H1 (cell line): ENCODE data around the gene GBX1. TPM values are rescaled to one million over a fixed set of nuclear protein-coding genes. Genes with fewer than 3 reads are reported as not detected.

Source experiments
- CTCF ChIA-PET: fragments of 300-600 bp; sonication (Branson Sonifier 250); formaldehyde crosslinking; loops from one replicate; lab custom pipeline; 2021; ENCODE audit not compliant: partially characterized antibody; lab: Charles Lee
- POLR2A ChIA-PET: fragments of 300-600 bp; sonication (Branson Sonifier 250); formaldehyde crosslinking; loops from one replicate; lab custom pipeline; 2021; ENCODE audit warnings: inconsistent platforms; ENCODE audit not compliant: partially characterized antibody; lab: Charles Lee
- DNase-seq, 2 experiments: peaks; one replicate each; pipeline versions ENCODE4 v3.0.0 to v3.0.0-alpha.2; 2010 to 2022; ENCODE audit warnings: low spot score in 2 of 2, low read depth in 1 of 2, mixed read lengths in 1 of 2
- FAIRE-seq: peaks from 2 replicates; lab custom pipeline; 2011; peaks lifted over from hg19 to GRCh38; lab: Jason Lieb, UNC
- H2AFZ ChIP-seq: 2 replicates; pipeline ENCODE4 v1.8.1; 2012; ENCODE audit warnings: low read length, inconsistent platforms
- H2AK5ac ChIP-seq: 2 replicates; pipeline ENCODE4 v1.6.1; 2013; ENCODE audit warnings: low read depth, low read length
- H2BK120ac ChIP-seq: replicated peaks from 2 replicates; pipeline ENCODE3; 2013; ENCODE audit warnings: low read depth, low read length, inconsistent platforms
- H2BK12ac ChIP-seq: 2 replicates; pipeline ENCODE4 v1.6.1; 2013; ENCODE audit warnings: low read depth, low read length
- H2BK15ac ChIP-seq: 2 replicates; pipeline ENCODE4 v1.6.1; 2013; ENCODE audit warnings: low read length
- H2BK20ac ChIP-seq: 2 replicates; pipeline ENCODE4 v1.6.1; 2013; ENCODE audit warnings: low read length
- H2BK5ac ChIP-seq: 2 replicates; pipeline ENCODE4 v1.6.1; 2013; ENCODE audit warnings: low read depth, low read length
- H3K14ac ChIP-seq: 2 replicates; pipeline ENCODE4 v1.6.1; 2013; ENCODE audit warnings: inconsistent platforms; ENCODE audit not compliant: insufficient read length
- H3K18ac ChIP-seq: 2 replicates; pipeline ENCODE4 v1.6.1; 2013; ENCODE audit warnings: low read length; ENCODE audit errors: extremely low read depth
- H3K23ac ChIP-seq: 2 replicates; pipeline ENCODE4 v1.6.1; 2013; ENCODE audit warnings: inconsistent platforms; ENCODE audit not compliant: insufficient read length
- H3K23me2 ChIP-seq: 2 replicates; pipeline ENCODE4 v1.6.1; 2013; ENCODE audit warnings: low read depth, low read length
- H3K27ac ChIP-seq: 2 replicates; pipeline ENCODE4 v1.6.1; 2011; ENCODE audit warnings: low read depth, low read length, inconsistent platforms
- H3K27me3 ChIP-seq, 4 experiments: replicated peaks in 1 of 4; 1 replicate in 1 of 4; 2 replicates in 3 of 4; pipeline versions ENCODE4 v1.6.1 to v1.8.1; 2011 to 2013; ENCODE audit warnings: low read length in 3 of 4, mild to moderate bottlenecking in 3 of 4, inconsistent platforms in 2 of 4, mixed read lengths in 2 of 4, moderate library complexity in 1 of 4; ENCODE audit not compliant: control insufficient read depth in 3 of 4, insufficient read depth in 3 of 4; ENCODE audit errors: extremely low read depth in 1 of 4
- H3K36me3 ChIP-seq, 4 experiments: 2 replicates each; pipeline versions ENCODE4 v1.6.1 to v1.8.1; 2011 to 2013; ENCODE audit warnings: mild to moderate bottlenecking in 4 of 4, low read length in 3 of 4, moderate library complexity in 2 of 4, control low read depth in 1 of 4, inconsistent platforms in 1 of 4; ENCODE audit not compliant: insufficient read depth in 4 of 4, control insufficient read depth in 2 of 4
- H3K4ac ChIP-seq: replicated peaks from 2 replicates; pipeline ENCODE3; 2013; ENCODE audit warnings: low read length, low read depth, mixed read lengths, inconsistent platforms; ENCODE audit not compliant: insufficient read length
- H3K4me1 ChIP-seq, 4 experiments: replicated peaks in 1 of 4; 1 replicate in 1 of 4; 2 replicates in 3 of 4; pipeline versions ENCODE4 v1.6.1 to v1.8.1; 2011 to 2013; ENCODE audit warnings: low read length in 3 of 4, inconsistent platforms in 2 of 4, mixed read lengths in 1 of 4; ENCODE audit not compliant: insufficient read depth in 4 of 4, control insufficient read depth in 3 of 4
- H3K4me2 ChIP-seq, 2 experiments: 2 replicates each; pipeline versions ENCODE4 v1.6.1 to v1.8.1; 2011 to 2013; ENCODE audit warnings: low read depth in 2 of 2, low read length in 2 of 2, control low read depth in 1 of 2, inconsistent platforms in 1 of 2, mild to moderate bottlenecking in 1 of 2; ENCODE audit not compliant: insufficient read depth in 1 of 2
- H3K4me3 ChIP-seq, 4 experiments: fragments of 200-600, 300-600 bp in 1 of 4; sonication (generic), shearing (Covaris generic), sonication (Bioruptor Twin) in 1 of 4; 2 replicates each; pipeline versions ENCODE4 v1.5.1 to v1.8.1; 2011 to 2016; ENCODE audit warnings: low read length in 4 of 4, low read depth in 3 of 4, control low read depth in 2 of 4, inconsistent platforms in 2 of 4, mild to moderate bottlenecking in 2 of 4, mixed read lengths in 1 of 4, moderate library complexity in 1 of 4; ENCODE audit not compliant: insufficient read depth in 2 of 4; ENCODE audit errors: extremely low read depth in 1 of 4
- H3K56ac ChIP-seq: replicated peaks from 2 replicates; pipeline ENCODE3; 2013; ENCODE audit warnings: low read depth, mild to moderate bottlenecking, mixed read lengths, low read length, inconsistent platforms; ENCODE audit not compliant: insufficient read length
- H3K79me1 ChIP-seq: 2 replicates; pipeline ENCODE4 v1.6.1; 2013; ENCODE audit warnings: low read depth, low read length, control low read depth
- H3K79me2 ChIP-seq, 2 experiments: 2 replicates each; pipeline versions ENCODE4 v1.6.1 to v1.8.1; 2012 to 2013; ENCODE audit warnings: low read length in 2 of 2, mild to moderate bottlenecking in 2 of 2, inconsistent platforms in 1 of 2; ENCODE audit not compliant: insufficient read depth in 2 of 2, control insufficient read depth in 1 of 2
- H3K9ac ChIP-seq, 4 experiments: replicated peaks in 1 of 4; 1 replicate in 1 of 4; 2 replicates in 3 of 4; pipeline versions ENCODE4 v1.6.1 to v1.8.1; 2011 to 2013; ENCODE audit warnings: low read depth in 3 of 4, low read length in 3 of 4, control low read depth in 2 of 4, mild to moderate bottlenecking in 2 of 4, moderate library complexity in 2 of 4, inconsistent platforms in 1 of 4; ENCODE audit errors: extremely low read depth in 1 of 4
- H3K9me3 ChIP-seq, 2 experiments: 2 replicates each; pipeline versions ENCODE4 v1.6.1 to v1.8.1; 2012 to 2013; ENCODE audit warnings: mild to moderate bottlenecking in 2 of 2, moderate library complexity in 2 of 2, control low read depth in 1 of 2, inconsistent platforms in 1 of 2, low read depth in 1 of 2, low read length in 1 of 2, mixed read lengths in 1 of 2; ENCODE audit not compliant: insufficient read depth in 2 of 2
- H4K20me1 ChIP-seq, 2 experiments: replicated peaks in 1 of 2; 2 replicates each; pipeline versions ENCODE3 to v1.8.1; 2011 to 2013; ENCODE audit warnings: inconsistent platforms in 2 of 2, low read length in 2 of 2, mild to moderate bottlenecking in 1 of 2; ENCODE audit not compliant: insufficient read depth in 2 of 2, control insufficient read depth in 1 of 2
- H4K5ac ChIP-seq: 2 replicates; pipeline ENCODE4 v1.6.1; 2013; ENCODE audit warnings: low read length, low read depth, mixed read lengths, inconsistent platforms; ENCODE audit not compliant: insufficient read length
- H4K8ac ChIP-seq: 2 replicates; pipeline ENCODE4 v1.8.0; 2013; ENCODE audit warnings: mild to moderate bottlenecking, moderate library complexity, low read length, inconsistent platforms; ENCODE audit not compliant: insufficient read depth; ENCODE audit errors: extremely low read depth
- H4K91ac ChIP-seq: replicated peaks from 2 replicates; pipeline ENCODE3; 2013; ENCODE audit warnings: low read length, mixed read lengths, inconsistent platforms; ENCODE audit not compliant: insufficient read length
- BACH1 ChIP-seq: IDR thresholded peaks from 2 replicates; pipeline ENCODE4 v1.6.1; 2012; ENCODE audit warnings: low read length, improper control_type of control experiment
- CBX5 ChIP-seq: fragments of 300-800, 300-1000 bp; sonication (generic); IDR thresholded peaks from 2 replicates; pipeline ENCODE4 v1.7.1; 2016; ENCODE audit warnings: antibody characterized with exemption, low read length, low read depth
- CREB1 ChIP-seq: IDR thresholded peaks from 2 replicates; pipeline ENCODE4 v1.6.1; 2012; ENCODE audit warnings: inconsistent platforms
- JUND ChIP-seq: IDR thresholded peaks from 2 replicates; pipeline ENCODE4 v1.6.1; 2011; ENCODE audit warnings: mild to moderate bottlenecking, improper control_type of control experiment, low read length
- KDM4A ChIP-seq: IDR thresholded peaks from one replicate; pipeline ENCODE4 v1.7.1; 2012; ENCODE audit warnings: low read depth, mild to moderate bottlenecking, moderate library complexity, low read length, inconsistent platforms; ENCODE audit not compliant: severe bottlenecking
- MAX ChIP-seq: IDR thresholded peaks from 2 replicates; pipeline ENCODE4 v1.6.1; 2012; ENCODE audit warnings: inconsistent platforms
- PHF8 ChIP-seq: fragments of 200-600 bp; sonication (generic); conservative IDR thresholded peaks from 2 replicates; pipeline ENCODE4 v1.7.1; 2012; ENCODE audit warnings: low read depth, mild to moderate bottlenecking, inconsistent platforms, low read length, moderate library complexity
- POLR2AphosphoS5 ChIP-seq: IDR thresholded peaks from 2 replicates; pipeline ENCODE4 v1.6.1; 2011; ENCODE audit warnings: low read depth, low read length
- SP4 ChIP-seq: IDR thresholded peaks from 2 replicates; pipeline ENCODE4 v1.6.1; 2012; ENCODE audit warnings: low read length, inconsistent platforms
- TBP ChIP-seq: IDR thresholded peaks from 2 replicates; pipeline ENCODE4 v1.6.1; 2011; ENCODE audit warnings: low read depth, low read length, improper control_type of control experiment
- USF2 ChIP-seq: IDR thresholded peaks from 2 replicates; pipeline ENCODE4 v1.6.1; 2011; ENCODE audit warnings: low read length, improper control_type of control experiment
- YY1 ChIP-seq: IDR thresholded peaks from 2 replicates; pipeline ENCODE4 v1.6.1; 2011; ENCODE audit warnings: low read depth, mild to moderate bottlenecking, low read length
- whole genome bisulfite sequencing, 2 experiments: shearing (Covaris generic) in 1 of 2; methylation state at CpG; one replicate each; pipeline versions ENCODE4 v1.1.6 to v1.1.7; 2013 to 2015; ENCODE audit warnings: low lambda C conversion rate in 2 of 2, mixed read lengths in 2 of 2, inconsistent platforms in 1 of 2, low coverage in 1 of 2, missing lambda C conversion rate in 1 of 2; ENCODE audit not compliant: insufficient replicate concordance in 2 of 2, insufficient coverage in 1 of 2, insufficient read length in 1 of 2; ENCODE audit errors: extremely low coverage in 1 of 2, missing lambda C conversion rate in 1 of 2; 5-methylcytosine and 5-hydroxymethylcytosine counted together
- polyA plus RNA-seq, 7 experiments: library from polyadenylated mRNA; depleted of rRNA in 3 of 7; stranded (reverse) in 5 of 7; unstranded in 2 of 7; fragments of >200 nt in 5 of 7; fragments of 200-250 nt in 2 of 7; gene quantifications; 1 replicate in 5 of 7; 2 replicates in 1 of 7; 4 replicates in 1 of 7; pipeline versions ENCODE4 v1.2.1 to v1.2.3, GENCODE V29; 2011 to 2013; ENCODE audit warnings: missing spikeins in 2 of 7, mixed read lengths in 2 of 7
- total RNA-seq: library from RNA; stranded (reverse); fragmentation: NEBNext Ultra II Directional; extraction: Animal tissue kit (Norgen Biotek cat#: 25700); gene quantifications from 2 replicates; pipeline ENCODE4 v1.2.1, GENCODE V29; 2021
- TF ChIP-seq, protein P1 (sequence below): IDR thresholded peaks from 2 replicates; pipeline ENCODE4 v1.6.1; 2012; ENCODE audit warnings: inconsistent platforms

The GBX1 gene
- total and polyA plus RNA-seq, 2 of the 8 experiments (the other 6 are each of a cell fraction or from before 2014, with no cell fraction given), result not detected

DNA sequence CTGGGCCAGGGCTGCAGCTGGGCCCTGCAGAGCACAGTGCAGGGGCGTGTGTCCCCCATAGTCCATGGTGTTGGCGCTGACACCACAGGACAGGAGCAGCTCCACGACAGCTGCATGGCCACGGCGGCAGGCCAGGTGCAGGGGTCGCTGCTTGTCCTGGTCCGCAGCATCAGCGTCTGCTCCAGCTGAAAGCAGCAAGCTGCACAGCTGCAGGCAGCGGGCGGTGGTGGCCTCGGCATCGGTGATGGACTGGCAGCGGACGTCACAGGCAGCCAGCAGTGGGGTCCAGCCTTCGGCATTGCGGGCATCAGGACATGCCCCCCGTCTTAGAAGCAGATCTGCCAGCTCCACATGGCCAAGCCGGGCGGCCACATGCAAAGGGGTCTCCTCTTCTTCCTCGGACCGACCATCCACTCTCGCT lies 13.5 kb upstream of the GBX1 start:
- Histone ChIP-seq H3K18ac (no peak overlapping the region), H3K27ac (no peak overlapping the region), H3K9me3 (no peaks in the 10 kb centered on the region), H2BK5ac (no peak overlapping the region; the same call in 1 of the 2 replicates), H3K27me3 (peaks cover 0 to 3% (median 0%) of the 10 kb centered on the region in 4 experiments; a peak in 1 of 7 replicates), H3K14ac (no peak overlapping the region), H3K4me1 (no peaks in the 10 kb centered on the region), H4K8ac (no peak overlapping the region), H3K56ac (no peak overlapping the region), H3K23ac (no peak overlapping the region), H2AK5ac (no peak overlapping the region), H2BK20ac (no peak overlapping the region), H2BK120ac (no peak overlapping the region), H4K5ac (no peak overlapping the region), H2BK12ac (no peak overlapping the region), H4K91ac (no peak overlapping the region), H3K79me2 (no peaks in the 10 kb centered on the region), H3K23me2 (no peaks in the 10 kb centered on the region), H4K20me1 (peaks cover 0 to 1% of the 10 kb centered on the region in 2 experiments), H3K79me1 (no peaks in the 10 kb centered on the region), H2BK15ac (no peak overlapping the region), H3K36me3 (no peaks in the 10 kb centered on the region), H3K9ac (no peak overlapping the region), H3K4me2 (no peak overlapping the region), H3K4ac (no peak overlapping the region), H2AFZ (no peak overlapping the region), H3K4me3 (no peak overlapping the region)
- DNase-seq (no peak), FAIRE-seq (no peak)
- POLR2A ChIA-PET, result interaction anchor here (1.1 kb wide), 1 partner anchor 14 kb away, joined by 3 read pairs; no protein-coding TSS in a partner anchor
- WGBS, 2 experiments, result 94% methylated on average over 17 of the region's 22 CpGs; no CpG with 5 or more reads in 1 of the 2 experiments
- CTCF ChIA-PET, result interaction anchor here (0.9 to 3.0 kb wide), 6 partner anchors 9 to 123 kb away, joined by 4 to 17 read pairs (median 4); no protein-coding TSS in a partner anchor
- TF ChIP-seq MAX (no peak), CBX5 (no peak), PHF8 (no peak), TBP (no peak), POLR2AphosphoS5 (no peak), YY1 (no peak), SP4 (no peak), CREB1 (no peak), JUND (no peak), USF2 (no peak), BACH1 (no peak), KDM4A (no peak)
- TF ChIP-seq, protein P1, sequence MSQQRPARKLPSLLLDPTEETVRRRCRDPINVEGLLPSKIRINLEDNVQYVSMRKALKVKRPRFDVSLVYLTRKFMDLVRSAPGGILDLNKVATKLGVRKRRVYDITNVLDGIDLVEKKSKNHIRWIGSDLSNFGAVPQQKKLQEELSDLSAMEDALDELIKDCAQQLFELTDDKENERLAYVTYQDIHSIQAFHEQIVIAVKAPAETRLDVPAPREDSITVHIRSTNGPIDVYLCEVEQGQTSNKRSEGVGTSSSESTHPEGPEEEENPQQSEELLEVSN, result no peak
